H54 (cell line): ENCODE results near the gene TNS1.

Source experiments
- DNase-seq: peaks from one replicate; pipeline ENCODE4 v3.0.0; 2011; ENCODE audit warnings: low spot score, mixed read lengths; ENCODE audit not compliant: insufficient read length
- FAIRE-seq: peaks from 3 replicates; lab custom pipeline; 2011; peaks lifted over from hg19 to GRCh38; lab: Jason Lieb, UNC
- POLR2A ChIP-seq: IDR thresholded peaks from 2 replicates; pipeline ENCODE4 v1.6.1; 2011; ENCODE audit warnings: low read depth, mild to moderate bottlenecking, low read length

Gene TNS1

DNA sequence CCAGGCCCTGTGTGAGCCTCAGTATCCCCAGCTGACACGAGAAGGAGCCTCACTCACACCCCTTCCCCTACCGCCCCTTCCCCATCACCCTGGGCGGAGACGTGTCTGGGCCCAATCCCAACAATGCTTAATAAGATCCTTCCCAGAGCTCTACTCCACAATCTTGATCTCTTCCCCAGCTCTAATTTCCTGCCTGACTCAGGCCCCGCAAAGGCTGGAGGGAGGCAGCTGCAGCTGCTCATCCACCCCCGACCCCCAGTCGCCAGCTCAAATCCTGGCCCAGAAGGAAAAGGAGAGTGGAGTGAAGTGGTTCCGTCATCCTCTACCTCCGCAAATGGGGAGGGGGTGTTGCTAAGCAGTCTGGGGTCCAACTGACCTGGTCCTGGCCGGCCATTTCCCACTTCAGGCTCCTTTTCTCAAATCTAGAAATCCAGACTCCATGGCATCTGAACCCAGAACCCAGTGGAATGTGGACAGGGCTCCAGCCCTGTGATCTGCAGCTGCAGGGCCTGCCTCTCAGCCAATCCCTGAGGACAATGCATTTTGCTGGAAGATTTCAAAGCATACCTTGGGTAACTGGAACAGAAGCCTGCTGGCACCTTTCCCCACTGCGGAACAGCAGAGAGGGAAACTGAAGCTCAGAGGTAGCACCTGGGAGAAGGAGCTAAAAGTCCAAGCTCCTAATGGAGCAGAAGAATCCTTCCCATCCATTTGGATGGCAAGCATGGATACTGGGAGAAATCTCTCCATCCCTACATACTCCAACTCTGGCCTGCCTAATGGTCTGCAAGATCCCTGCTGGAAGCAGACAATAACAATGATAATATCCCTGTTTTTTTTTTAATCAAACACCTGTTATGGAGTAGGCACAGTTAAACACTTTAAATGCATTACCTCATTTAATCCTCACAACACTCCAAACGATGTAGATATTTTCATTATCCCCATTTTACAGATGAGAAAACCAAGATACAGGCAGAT, 5.6 kb upstream of the TNS1 start:
- TF ChIP-seq POLR2A = no peak
- FAIRE-seq (no peak), DNase-seq (no peak)

DNA sequence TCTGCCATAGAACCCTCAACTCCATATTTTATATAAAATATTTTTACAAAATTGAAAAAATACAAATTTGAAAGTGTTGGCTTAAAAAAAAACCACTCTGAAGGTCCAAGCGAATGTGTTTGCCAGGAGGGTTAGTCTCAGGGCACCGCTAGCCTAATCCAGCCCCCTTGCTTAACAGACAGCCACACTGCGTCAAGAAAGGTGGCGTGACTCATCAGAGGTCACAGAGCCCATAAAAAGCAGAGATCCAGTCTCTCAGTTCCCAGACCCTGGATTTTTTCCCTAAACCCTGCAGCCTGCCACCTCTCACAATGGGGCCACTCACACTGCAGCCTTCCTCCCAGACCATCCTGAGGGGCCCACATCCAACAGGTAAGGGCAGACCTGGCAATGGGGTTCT, 3.9 kb upstream of the TNS1 start:
- no peak for TF ChIP-seq POLR2A
- FAIRE-seq (no peak), DNase-seq (no peak)

DNA sequence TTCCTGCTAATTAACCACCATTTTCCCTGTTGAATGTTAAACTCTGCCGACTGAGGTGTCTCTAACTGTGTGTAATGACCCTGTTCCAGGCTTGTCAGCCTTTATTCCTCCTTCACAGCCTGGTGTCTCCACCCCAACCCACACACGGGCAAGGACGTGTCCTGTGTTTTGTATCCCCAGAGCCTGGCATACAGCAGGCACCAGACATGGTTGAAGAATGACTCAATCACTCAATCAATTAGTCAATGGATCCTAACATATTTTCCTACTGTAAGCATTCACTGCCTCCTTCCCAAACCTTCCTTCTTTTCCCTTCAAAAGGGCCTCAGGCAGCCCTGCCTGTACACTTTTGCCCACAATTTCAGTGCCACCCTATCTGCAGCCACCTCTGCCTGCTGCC, 2.7 kb upstream of the TNS1 start:
- no peak for TF ChIP-seq POLR2A
- FAIRE-seq = no peak
- no peak for DNase-seq

DNA sequence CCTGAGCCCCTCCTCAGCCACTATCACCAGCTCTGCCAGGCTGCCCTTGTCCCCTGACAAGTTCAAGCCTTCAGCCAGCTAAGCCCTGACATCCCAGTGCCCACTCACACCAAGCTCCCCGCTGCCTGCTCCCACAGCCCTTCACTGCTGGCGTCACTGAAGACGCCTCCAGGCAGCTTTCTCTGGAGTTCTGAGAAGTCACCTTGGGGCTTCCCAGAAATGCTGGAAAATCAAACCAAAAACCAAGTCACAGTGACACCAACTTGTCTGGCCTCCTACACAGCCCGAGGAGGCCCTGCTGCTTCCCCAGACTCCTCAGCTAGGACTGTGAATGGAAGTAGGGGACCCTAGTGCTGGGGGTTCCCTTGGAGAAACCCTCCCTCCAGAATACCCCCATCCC, 2.2 kb upstream of the TNS1 start:
- DNase-seq = no peak
- FAIRE-seq = no peak
- no peak for TF ChIP-seq POLR2A

DNA sequence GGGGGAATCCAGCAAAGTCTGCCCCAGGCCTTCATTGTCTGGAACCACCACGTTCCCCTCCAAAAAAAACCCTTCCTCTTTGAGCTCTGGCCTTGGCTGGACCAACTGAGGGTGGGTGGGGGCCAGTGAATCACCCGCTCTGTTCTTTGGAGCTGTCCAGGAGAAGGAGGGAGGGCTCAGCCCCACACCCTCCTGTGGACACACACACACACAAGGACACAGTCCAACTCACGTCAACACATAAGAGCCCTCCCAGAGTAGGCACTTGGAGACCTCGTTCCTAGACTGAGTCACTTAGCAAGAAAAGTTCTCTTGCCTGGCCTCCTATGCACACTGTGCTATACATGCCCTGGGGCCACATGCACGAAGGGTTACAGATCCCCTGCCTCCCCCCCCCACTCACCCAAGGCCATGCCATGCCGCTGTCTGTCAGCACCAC, 1.2 kb upstream of the TNS1 start:
- no peak for TF ChIP-seq POLR2A
- DNase-seq (no peak), FAIRE-seq (no peak)

DNA sequence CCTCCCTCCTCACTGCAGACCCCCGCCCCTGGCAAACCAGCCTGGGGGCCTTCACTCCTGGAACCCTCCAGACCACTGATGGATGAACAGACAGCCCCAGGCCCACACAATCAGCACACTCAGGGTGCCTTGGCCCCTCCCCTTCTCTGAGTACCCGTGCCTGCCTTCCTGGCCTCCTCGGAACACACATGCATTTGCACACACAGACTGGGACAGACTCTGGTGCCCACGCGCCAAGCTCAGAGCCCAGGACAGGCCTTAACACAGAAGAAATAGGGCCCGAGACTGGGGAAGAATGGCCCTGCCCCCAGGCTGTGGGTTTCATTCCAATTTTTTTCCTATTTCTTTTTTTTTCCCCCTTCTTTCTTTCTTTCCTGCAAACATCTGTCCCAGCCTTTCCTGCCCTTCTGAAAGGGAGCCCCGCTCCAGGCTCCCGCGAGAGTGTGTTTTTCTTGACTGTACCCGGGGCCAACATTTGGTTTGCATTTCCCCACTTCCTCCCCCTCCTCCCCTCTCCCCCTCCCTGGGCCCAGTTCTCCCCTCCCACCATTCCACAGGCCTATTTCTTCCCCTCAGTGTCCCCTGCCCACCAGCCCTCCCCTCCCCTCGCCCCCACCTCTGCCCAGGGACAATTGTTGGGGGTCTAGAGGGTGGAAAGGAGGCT, 618 bp upstream of the TNS1 start:
- no peak for FAIRE-seq
- no peak for DNase-seq
- TF ChIP-seq POLR2A = no peak

DNA sequence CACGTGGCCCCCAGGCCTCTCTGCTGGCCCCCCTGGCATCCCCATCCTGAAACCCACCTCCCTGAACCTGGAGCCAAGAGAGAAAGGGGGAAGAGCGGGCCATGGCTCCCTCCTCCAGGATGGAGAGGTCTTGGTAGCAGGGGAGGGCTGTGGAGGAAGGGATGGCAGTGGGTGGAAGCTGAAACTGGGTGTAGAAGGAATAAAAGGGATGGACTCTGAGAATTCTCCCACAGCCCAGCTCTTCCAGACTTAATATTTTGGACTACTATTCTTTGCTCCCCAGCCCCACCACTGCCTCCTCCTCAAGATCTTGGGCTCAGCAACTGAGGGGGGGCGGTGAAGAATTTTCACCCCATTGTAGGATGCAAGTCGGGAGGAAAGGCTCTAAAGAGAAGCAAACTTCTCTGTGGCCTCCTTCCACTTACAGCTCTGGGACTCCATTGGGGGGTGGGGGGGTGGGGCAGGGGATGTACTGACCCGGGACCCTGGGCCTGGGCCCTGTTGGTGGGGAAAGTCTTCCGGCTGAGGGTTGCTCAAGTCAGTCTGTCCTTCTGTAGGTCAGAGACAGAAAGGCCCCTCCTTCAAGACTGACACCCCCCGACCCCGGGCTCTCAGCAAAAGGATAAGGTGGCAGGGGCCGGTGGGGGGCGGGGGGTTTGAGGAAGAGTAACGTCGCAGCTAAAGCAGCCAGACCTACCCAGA, 501 bp downstream of the TNS1 start:
- DNase-seq = no peak
- no peak for FAIRE-seq
- no peak for TF ChIP-seq POLR2A

DNA sequence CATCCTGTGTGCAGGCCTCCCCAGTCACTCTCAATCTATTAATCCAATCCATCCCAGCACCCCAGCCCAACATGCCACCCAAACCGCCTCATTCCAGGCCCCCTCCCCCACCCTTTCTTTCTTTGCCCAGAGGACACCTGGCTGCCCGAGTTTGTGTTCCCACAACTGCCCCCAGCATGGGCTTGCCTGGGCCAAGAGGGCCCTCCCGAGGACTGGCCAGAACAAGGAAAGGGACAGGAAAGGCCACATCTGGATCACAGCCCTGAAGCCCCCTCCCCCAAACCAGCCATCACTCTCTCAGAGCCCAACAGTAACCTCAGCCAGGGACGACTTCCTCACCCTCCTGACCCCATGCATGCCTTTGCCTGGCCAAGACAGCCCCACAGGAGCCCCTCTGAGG, 1.2 kb downstream of the TNS1 start:
- FAIRE-seq = no peak
- TF ChIP-seq POLR2A = no peak

DNA sequence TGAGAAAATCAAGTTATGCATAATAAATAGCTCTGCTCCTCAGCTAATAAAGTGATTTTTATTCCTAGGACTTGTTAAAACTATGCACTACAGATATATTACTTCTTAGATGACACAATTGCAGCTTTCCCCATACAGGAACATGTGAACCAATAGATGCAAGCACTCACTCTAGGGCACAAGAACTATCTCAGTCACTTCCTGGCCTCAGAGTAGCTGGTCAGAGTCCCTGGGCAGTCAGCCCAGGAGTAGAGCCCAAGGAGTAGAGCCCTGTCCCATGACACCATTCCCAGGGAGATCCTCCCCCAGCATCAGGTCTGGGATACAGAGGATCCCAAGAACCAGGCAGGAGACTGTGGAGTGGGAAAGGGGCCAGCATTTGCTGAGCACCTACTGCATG, 2.7 kb downstream of the TNS1 start:
- no peak for TF ChIP-seq POLR2A
- FAIRE-seq = no peak

More for the DNA sequence above, 1.2 kb downstream of the TNS1 start:
- DNase-seq = no peak

DNA sequence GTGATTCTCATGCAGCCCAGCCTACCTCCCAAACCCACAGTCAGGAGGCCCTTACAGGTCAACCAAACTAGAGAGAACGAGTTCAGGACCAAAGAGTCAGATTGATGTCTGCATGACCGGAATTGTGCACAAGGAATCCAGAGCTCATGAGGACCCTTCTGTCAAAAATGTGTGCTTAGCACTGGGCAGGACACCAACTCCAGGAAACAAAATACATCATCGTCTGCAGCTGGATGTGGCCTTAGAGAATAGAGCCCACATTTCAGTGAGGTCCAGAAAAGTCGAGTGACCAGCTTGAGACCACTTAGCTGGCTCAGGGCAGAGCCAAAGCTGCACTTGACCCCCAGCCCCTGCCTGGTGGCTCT, 3.2 kb downstream of the TNS1 start:
- DNase-seq (no peak), FAIRE-seq (no peak)
- no peak for TF ChIP-seq POLR2A

More for the DNA sequence above, 2.7 kb downstream of the TNS1 start:
- DNase-seq = no peak

DNA sequence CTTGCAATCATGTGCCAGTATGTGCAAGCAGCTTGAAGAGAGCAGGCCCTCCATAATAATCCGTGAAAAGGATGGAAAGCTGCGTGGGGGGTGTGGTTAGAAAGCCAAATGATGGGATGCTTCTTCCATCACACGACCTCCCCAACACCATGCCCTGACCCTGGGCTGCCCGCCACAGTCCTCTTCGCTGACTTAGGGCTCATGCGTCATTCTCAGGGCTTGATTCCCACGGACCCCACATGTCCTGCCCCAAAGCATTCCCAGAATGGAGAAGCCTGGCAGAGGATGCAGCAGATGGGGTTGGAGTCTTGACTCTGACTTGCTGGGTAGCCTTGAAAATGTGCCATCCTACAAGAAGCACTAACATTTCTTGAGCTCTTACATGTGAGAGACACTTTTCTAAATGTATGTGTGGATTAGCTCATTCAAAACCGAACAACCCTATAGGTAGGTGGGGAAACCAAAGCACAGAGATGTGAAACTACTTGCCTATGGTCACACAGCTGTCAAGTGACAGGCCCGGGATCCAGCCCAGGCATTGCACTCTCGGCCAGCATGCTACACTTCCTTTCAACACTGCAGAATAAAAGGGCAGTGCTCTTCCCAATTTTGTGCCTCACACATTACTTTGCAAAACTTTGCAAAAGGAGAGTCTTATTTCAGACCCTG, 3.7 kb downstream of the TNS1 start:
- DNase-seq = no peak
- no peak for TF ChIP-seq POLR2A
- FAIRE-seq = no peak

DNA sequence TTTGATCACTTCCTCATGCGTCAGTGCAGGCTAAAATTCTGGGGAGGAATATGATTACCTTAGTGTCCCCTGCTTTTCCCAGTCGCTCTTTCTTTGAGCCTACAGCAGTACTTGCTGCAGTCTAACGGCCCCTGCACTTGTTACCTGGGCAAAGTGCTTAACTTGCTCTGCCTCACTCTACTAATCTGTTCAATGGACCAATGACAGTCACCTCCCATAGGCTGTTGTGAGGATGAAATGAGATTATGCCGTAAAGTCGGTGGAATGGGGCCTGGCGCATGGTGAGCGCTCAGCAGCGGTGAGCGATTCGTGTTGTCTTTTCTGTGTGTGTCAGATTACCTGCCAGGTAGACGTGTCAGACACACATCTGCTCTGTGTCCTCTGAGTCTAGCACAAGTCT, 5.3 kb downstream of the TNS1 start:
- TF ChIP-seq POLR2A = no peak
- no peak for DNase-seq
- no peak for FAIRE-seq

DNA sequence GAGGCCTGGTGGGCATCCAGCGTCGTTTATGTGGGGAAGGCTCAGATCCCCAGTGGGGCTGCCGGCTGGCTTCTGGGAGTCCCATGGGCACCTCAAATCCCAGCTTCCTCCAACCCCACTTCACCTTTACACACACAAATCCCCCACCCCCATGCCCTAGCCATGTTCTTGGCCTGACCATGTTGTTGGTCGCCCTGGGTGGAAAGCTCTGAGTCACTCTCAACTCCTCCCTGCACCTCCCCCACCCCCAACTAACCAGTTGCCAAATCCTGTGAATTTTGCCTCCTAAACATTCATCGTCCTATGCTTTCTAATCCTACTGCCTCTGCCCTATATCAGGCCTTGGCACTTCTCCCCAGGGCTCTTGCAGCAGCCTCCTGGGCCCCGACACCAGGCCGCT, 6.4 kb downstream of the TNS1 start:
- TF ChIP-seq POLR2A = no peak
- FAIRE-seq (no peak), DNase-seq (no peak)

DNA sequence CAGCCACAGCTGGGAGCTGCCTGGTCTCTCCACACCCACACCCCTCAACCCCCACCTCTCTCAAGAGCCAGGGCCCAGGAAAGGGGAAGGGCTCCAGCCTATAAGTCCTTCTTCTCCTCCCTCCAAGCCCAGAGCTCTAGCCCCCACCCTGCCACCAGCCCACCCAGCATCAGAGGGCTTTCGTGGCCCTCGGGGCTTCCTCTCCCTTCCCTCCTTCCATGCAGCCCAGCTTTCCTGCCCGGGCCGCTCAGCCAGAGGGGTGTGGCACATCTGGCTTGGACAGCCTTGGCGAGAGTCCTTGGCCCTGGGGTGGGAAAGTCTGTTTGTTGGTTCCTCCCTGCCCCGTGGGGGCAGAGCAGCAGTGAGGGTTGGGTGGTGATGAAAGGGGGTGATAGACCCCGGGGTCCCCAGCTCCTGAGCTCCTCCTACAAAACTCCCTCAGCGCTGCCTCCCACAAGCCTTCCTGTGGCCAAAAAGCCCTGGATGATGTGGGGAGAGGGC, 7.0 kb downstream of the TNS1 start:
- no peak for TF ChIP-seq POLR2A
- DNase-seq (no peak), FAIRE-seq (no peak)
